ENCODE data around the gene SMIM29. TPM values are rescaled to one million over a fixed set of nuclear protein-coding genes. Genes with fewer than 3 reads are reported as not detected.
"Not testable (repeated sequence)": the region's sequence is repeated elsewhere in the genome, so short reads cannot be mapped to it uniquely, and the experiment has no call there.

The SMIM29 gene
- total RNA-seq, 4 donors from 2014 or later: 5.2 to 44.3 (median 20.0) TPM

GRCh38 chr6:34274129-34274528 lies 25.3 kb upstream of the SMIM29 start:
- TF ChIP-seq CTCF (IDR thresholded peaks at IDR 0.05): no peak
- TF ChIP-seq POLR2A (IDR thresholded peaks at IDR 0.05): no peak
- Histone ChIP-seq H3K27ac (no peak overlapping the region), H3K4me3 (no peak overlapping the region), H3K36me3 (no peaks in the 10 kb centered on the region), H3K27me3 (no peaks in the 10 kb centered on the region), H3K4me1 (no peaks in the 10 kb centered on the region), H3K9me3 (no peaks in the 10 kb centered on the region)
- intact Hi-C loops (cut with DNase I; ENCODE audit: low total_unique reads): no loop called here
- DNase-seq: no peak

GRCh38 chr6:34273242-34273805 lies 24.5 kb upstream of the SMIM29 start:
- intact Hi-C loops (cut with DNase I; ENCODE audit: low total_unique reads): no loop called here
- Histone ChIP-seq H3K9me3 (no peaks in the 10 kb centered on the region), H3K27me3 (no peaks in the 10 kb centered on the region), H3K36me3 (no peaks in the 10 kb centered on the region), H3K27ac (no peak overlapping the region), H3K4me1 (no peaks in the 10 kb centered on the region), H3K4me3 (no peak overlapping the region)
- peak in 1 of 2 donors; percentile 61 for DNase-seq
- TF ChIP-seq CTCF (IDR thresholded peaks at IDR 0.05): no peak
- TF ChIP-seq POLR2A (IDR thresholded peaks at IDR 0.05): no peak

- TF ChIP-seq POLR2A (IDR thresholded peaks at IDR 0.05) (no peak), CTCF (IDR thresholded peaks at IDR 0.05) (no peak)
- Histone ChIP-seq H3K36me3 (no peaks in the 10 kb centered on the region), H3K27ac (peak overlapping the region in 1 of 2 donors; percentile 12), H3K4me1 (no peaks in the 10 kb centered on the region), H3K27me3 (no peaks in the 10 kb centered on the region), H3K9me3 (no peaks in the 10 kb centered on the region), H3K4me3 (no peak overlapping the region)
- intact Hi-C loops (cut with DNase I; ENCODE audit: low total_unique reads): no loop called here
- DNase-seq: no peak
Measured at GRCh38 chr6:34272013-34272926, 23.5 kb upstream of the SMIM29 start.

- H3K27ac ChIP-seq; H3K9me3 ChIP-seq; H3K4me1 ChIP-seq; intact Hi-C loops (cut with DNase I; ENCODE audit: low total_unique reads); DNase-seq; H3K27me3 ChIP-seq; H3K4me3 ChIP-seq; H3K36me3 ChIP-seq: not testable (repeated sequence)
Measured at GRCh38 chr6:34269658-34270341, 21.0 kb upstream of the SMIM29 start.

- intact Hi-C loops (cut with DNase I; ENCODE audit: low total_unique reads); H3K36me3 ChIP-seq; H3K4me1 ChIP-seq; H3K9me3 ChIP-seq; H3K27ac ChIP-seq; H3K4me3 ChIP-seq; DNase-seq; H3K27me3 ChIP-seq: not testable (repeated sequence)
Measured at GRCh38 chr6:34269132-34269531, 20.3 kb upstream of the SMIM29 start.

- no peaks in the 10 kb centered on the region for H3K27me3 ChIP-seq
- H3K4me3 ChIP-seq: no peak overlapping the region
- DNase-seq: no peak
Measured at GRCh38 chr6:34267746-34268145, 18.9 kb upstream of the SMIM29 start.

GRCh38 chr6:34263484-34263883 lies 14.7 kb upstream of the SMIM29 start:
- DNase-seq; H3K4me3 ChIP-seq; H3K27me3 ChIP-seq; H3K36me3 ChIP-seq; intact Hi-C loops (cut with DNase I; ENCODE audit: low total_unique reads); H3K27ac ChIP-seq; H3K4me1 ChIP-seq; H3K9me3 ChIP-seq: not testable (repeated sequence)

More at GRCh38 chr6:34267746-34268145, 18.9 kb upstream of the SMIM29 start:
- Histone ChIP-seq H3K27ac (no peak overlapping the region), H3K36me3 (no peaks in the 10 kb centered on the region), H3K4me1 (no peaks in the 10 kb centered on the region), H3K9me3 (no peaks in the 10 kb centered on the region)
- TF ChIP-seq POLR2A (IDR thresholded peaks at IDR 0.05) (no peak), CTCF (IDR thresholded peaks at IDR 0.05) (no peak)
- intact Hi-C loops (cut with DNase I; ENCODE audit: low total_unique reads): no loop called here
